Measurements from ENCODE around the gene KCNK7.

- TF ChIP-seq POLR2A (IDR thresholded peaks at IDR 0.05; ENCODE audit: low read length) (no peak), GATA1 (IDR thresholded peaks at IDR 0.05; ENCODE audit: low read depth, low read length) (no peak)
Observed at GRCh38 chr11:65548395-65548794, 47.2 kb downstream of the KCNK7 start.

All from erythroblast (primary cell).